GM23338 (cell line): ENCODE data around the gene PDE6H. TPM values are rescaled to one million over a fixed set of nuclear protein-coding genes. Genes with fewer than 3 reads are reported as not detected.

Experiments used
- ATAC-seq: fragments of 200-7000 bp; cut with Tn5 transposase; 3 replicates; pipeline ENCODE4 v1.9.1; 2020
- DNase-seq: peaks from one replicate; pipeline ENCODE4 v3.0.0-alpha.2; 2015; ENCODE audit warnings: low spot score
- H2AFZ ChIP-seq: fragments of 200-600 bp; sonication (generic); 2 replicates; pipeline ENCODE4 v1.8.0; 2016; ENCODE audit warnings: antibody characterized with exemption, mild to moderate bottlenecking, moderate library complexity
- H3F3A ChIP-seq: fragments of 200-600 bp; sonication (generic); replicated peaks from 2 replicates; pipeline ENCODE4 v1.8.0; 2017; ENCODE audit warnings: antibody characterized with exemption, mixed run types, low read depth
- H3K27ac ChIP-seq: fragments of 200-600 bp; sonication (generic); 2 replicates; pipeline ENCODE4 v1.6.1; 2016; ENCODE audit warnings: low read depth
- H3K27me3 ChIP-seq: fragments of 200-600 bp; sonication (generic); 2 replicates; pipeline ENCODE4 v1.8.0; 2016; ENCODE audit warnings: mild to moderate bottlenecking, mixed run types, moderate library complexity; ENCODE audit not compliant: insufficient read depth
- H3K36me3 ChIP-seq: fragments of 200-600 bp; sonication (generic); 2 replicates; pipeline ENCODE4 v1.8.0; 2016; ENCODE audit warnings: mild to moderate bottlenecking; ENCODE audit not compliant: insufficient read depth
- H3K4me1 ChIP-seq: fragments of 200-600 bp; sonication (generic); 2 replicates; pipeline ENCODE4 v1.8.0; 2016; ENCODE audit warnings: mild to moderate bottlenecking, moderate library complexity; ENCODE audit not compliant: insufficient read depth
- H3K4me2 ChIP-seq: fragments of 200-600 bp; sonication (generic); 2 replicates; pipeline ENCODE4 v1.7.1; 2017; ENCODE audit warnings: mixed run types
- H3K4me3 ChIP-seq: fragments of 200-600 bp; sonication (generic); 2 replicates; pipeline ENCODE4 v1.6.1; 2016; ENCODE audit warnings: mixed run types
- H3K79me2 ChIP-seq: fragments of 200-600 bp; sonication (generic); replicated peaks from 2 replicates; pipeline ENCODE4 v1.8.0; 2017; ENCODE audit warnings: mild to moderate bottlenecking; ENCODE audit not compliant: insufficient read depth
- H3K9me2 ChIP-seq: fragments of 200-600 bp; sonication (generic); 2 replicates; pipeline ENCODE4 v1.8.0; 2017; ENCODE audit not compliant: insufficient read depth
- H4K20me1 ChIP-seq: fragments of 200-600 bp; sonication (generic); replicated peaks from 2 replicates; pipeline ENCODE4 v1.8.0; 2017; ENCODE audit warnings: mild to moderate bottlenecking; ENCODE audit not compliant: insufficient read depth
- H3K27ac Mint-ChIP-seq: 2 replicates; pipeline ENCODE4 v1.8.0; 2020; ENCODE audit warnings: inconsistent platforms, mild to moderate bottlenecking, moderate library complexity, mixed read lengths
- H3K27me3 Mint-ChIP-seq: 3 replicates; pipeline ENCODE4 v1.8.0; 2022; ENCODE audit warnings: low read depth, mild to moderate bottlenecking, moderate library complexity, mixed read lengths, inconsistent platforms; ENCODE audit not compliant: insufficient read depth, poor library complexity
- H3K36me3 Mint-ChIP-seq: 3 replicates; pipeline ENCODE4 v1.8.0; 2021; ENCODE audit warnings: low read depth, mild to moderate bottlenecking, inconsistent platforms, moderate library complexity, mixed read lengths
- H3K4me1 Mint-ChIP-seq: 3 replicates; pipeline ENCODE4 v1.8.0; 2020; ENCODE audit warnings: mild to moderate bottlenecking, inconsistent platforms, mixed read lengths
- H3K4me3 Mint-ChIP-seq: 3 replicates; pipeline ENCODE4 v1.8.0; 2021; ENCODE audit warnings: moderate library complexity, mild to moderate bottlenecking, inconsistent platforms, mixed read lengths
- H3K9me3 Mint-ChIP-seq: 3 replicates; pipeline ENCODE4 v1.8.0; 2020; ENCODE audit warnings: moderate library complexity, mild to moderate bottlenecking, inconsistent platforms, mixed read lengths
- CREB1 ChIP-seq: fragments of 250-450 bp; sonication (Bioruptor Pico); IDR thresholded peaks from 2 replicates; pipeline ENCODE4 v1.5.0; 2020; ENCODE audit warnings: low read depth, mild to moderate bottlenecking, moderate library complexity
- CTCF ChIP-seq, 2 experiments: fragments of 200-600 bp in 1 of 2; sonication (generic) in 1 of 2; conservative IDR thresholded peaks; 2 replicates each; pipeline versions ENCODE4 v1.5.1 to v1.6.1; 2016 to 2017; ENCODE audit warnings: antibody characterized with exemption in 2 of 2, low read depth in 2 of 2, mild to moderate bottlenecking in 2 of 2, moderate library complexity in 1 of 2
- EZH2 ChIP-seq: fragments of 200-600 bp; sonication (generic); IDR thresholded peaks from one replicate; pipeline ENCODE4 v1.8.0; 2017; ENCODE audit warnings: antibody characterized with exemption, mild to moderate bottlenecking, low read depth; ENCODE audit not compliant: unreplicated experiment
- EZH2phosphoT487 ChIP-seq: fragments of 200-600 bp; sonication (generic); IDR thresholded peaks from one replicate; pipeline ENCODE4 v1.8.1; 2018; ENCODE audit warnings: antibody characterized with exemption; ENCODE audit not compliant: unreplicated experiment
- JUNB ChIP-seq: IDR thresholded peaks from one replicate; pipeline ENCODE4 v1.6.1; 2016; ENCODE audit warnings: antibody characterized with exemption; ENCODE audit not compliant: unreplicated experiment
- NANOG ChIP-seq: IDR thresholded peaks from 2 replicates; pipeline ENCODE4 v1.6.1; 2016; ENCODE audit warnings: antibody characterized with exemption, borderline replicate concordance
- POLR2AphosphoS5 ChIP-seq: IDR thresholded peaks from 2 replicates; pipeline ENCODE4 v1.6.1; 2016; ENCODE audit warnings: antibody characterized with exemption, low read depth
- STAT1 ChIP-seq: IDR thresholded peaks from one replicate; pipeline ENCODE4 v1.6.1; 2016; ENCODE audit warnings: antibody characterized with exemption; ENCODE audit not compliant: unreplicated experiment
- ZNF114 ChIP-seq: fragments of 250-450 bp; sonication (Bioruptor Pico); IDR thresholded peaks from 2 replicates; pipeline ENCODE4 v1.5.0; 2020; ENCODE audit warnings: mild to moderate bottlenecking, moderate library complexity
- ZNF331 ChIP-seq: fragments of 250-450 bp; sonication (Bioruptor Pico); IDR thresholded peaks from 2 replicates; pipeline ENCODE4 v1.5.0; 2020; ENCODE audit warnings: low read depth, mild to moderate bottlenecking, moderate library complexity
- polyA plus RNA-seq: library from polyadenylated mRNA; unstranded; fragments of >200 nt; fragmentation: Nextera tagmentation; extraction: Ambion mirVana; gene quantifications from 2 replicates; pipeline ENCODE4 v1.2.1, GENCODE V29; 2016
- total RNA-seq: library from RNA; depleted of rRNA; stranded (reverse); fragments of >200 nt; shearing (Covaris generic); gene quantifications from 2 replicates; pipeline ENCODE4 v1.2.3, GENCODE V29; 2014
- TF ChIP-seq, protein P1 (sequence below): IDR thresholded peaks from 2 replicates; pipeline ENCODE4 v1.6.1; 2016; ENCODE audit warnings: antibody characterized with exemption
- TF ChIP-seq, protein P2 (sequence below): IDR thresholded peaks from one replicate; pipeline ENCODE4 v1.6.1; 2018; ENCODE audit warnings: antibody characterized with exemption; ENCODE audit not compliant: unreplicated experiment

Gene PDE6H
- total and polyA plus RNA-seq, 2 experiments from 2014 or later = not detected

GRCh38 chr12:14999021-14999694, 26.3 kb downstream of the PDE6H start:
- H2AFZ ChIP-seq = no peak overlapping the region
- no peaks in the 10 kb centered on the region for H4K20me1 ChIP-seq
- Mint-ChIP-seq H3K27me3 (no peaks in the 10 kb centered on the region), H3K4me3 (no peak overlapping the region), H3K4me1 (peaks cover 11% of the 10 kb centered on the region; the same call in 2 of the 3 replicates), H3K27ac (no peak overlapping the region), H3K9me3 (no peaks in the 10 kb centered on the region), H3K36me3 (no peaks in the 10 kb centered on the region)
- H3K36me3 ChIP-seq = no peaks in the 10 kb centered on the region
- no peak for TF ChIP-seq EZH2phosphoT487
- H3K27me3 ChIP-seq = no peaks in the 10 kb centered on the region
- H3K4me1 ChIP-seq = peaks cover 5% of the 10 kb centered on the region; the same call in 1 of the 2 replicates
- ATAC-seq (no peak), DNase-seq (no peak)
- H3K27ac ChIP-seq = no peak overlapping the region
- no peak overlapping the region for H3K4me3 ChIP-seq
- no peak overlapping the region for H3K4me2 ChIP-seq
- H3K9me2 ChIP-seq = no peaks in the 10 kb centered on the region
- no peaks in the 10 kb centered on the region for H3F3A ChIP-seq
- H3K79me2 ChIP-seq = no peaks in the 10 kb centered on the region

- Histone ChIP-seq H3K27me3 (no peaks in the 10 kb centered on the region), H3K4me2 (no peak overlapping the region), H3K9me2 (no peaks in the 10 kb centered on the region), H4K20me1 (no peaks in the 10 kb centered on the region), H3K4me1 (peaks cover 5% of the 10 kb centered on the region; the same call in 1 of the 2 replicates), H3K4me3 (no peak overlapping the region), H3K36me3 (no peaks in the 10 kb centered on the region), H3K27ac (no peak overlapping the region), H3K79me2 (no peaks in the 10 kb centered on the region), H2AFZ (no peak overlapping the region), H3F3A (no peaks in the 10 kb centered on the region)
- no peaks in the 10 kb centered on the region for H3K36me3 Mint-ChIP-seq
- no peak overlapping the region for H3K27ac Mint-ChIP-seq
- H3K9me3 Mint-ChIP-seq = no peaks in the 10 kb centered on the region
- no peak overlapping the region for H3K4me3 Mint-ChIP-seq
- no peaks in the 10 kb centered on the region for H3K27me3 Mint-ChIP-seq
- H3K4me1 Mint-ChIP-seq = peaks cover 11% of the 10 kb centered on the region; the same call in 2 of the 3 replicates
- no peak for DNase-seq
- ATAC-seq = no peak
- TF ChIP-seq CREB1 (CRISPR knock-in tag) = no peak
- TF ChIP-seq, protein P1, sequence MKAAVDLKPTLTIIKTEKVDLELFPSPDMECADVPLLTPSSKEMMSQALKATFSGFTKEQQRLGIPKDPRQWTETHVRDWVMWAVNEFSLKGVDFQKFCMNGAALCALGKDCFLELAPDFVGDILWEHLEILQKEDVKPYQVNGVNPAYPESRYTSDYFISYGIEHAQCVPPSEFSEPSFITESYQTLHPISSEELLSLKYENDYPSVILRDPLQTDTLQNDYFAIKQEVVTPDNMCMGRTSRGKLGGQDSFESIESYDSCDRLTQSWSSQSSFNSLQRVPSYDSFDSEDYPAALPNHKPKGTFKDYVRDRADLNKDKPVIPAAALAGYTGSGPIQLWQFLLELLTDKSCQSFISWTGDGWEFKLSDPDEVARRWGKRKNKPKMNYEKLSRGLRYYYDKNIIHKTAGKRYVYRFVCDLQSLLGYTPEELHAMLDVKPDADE = no peak
- TF ChIP-seq, protein P2, sequence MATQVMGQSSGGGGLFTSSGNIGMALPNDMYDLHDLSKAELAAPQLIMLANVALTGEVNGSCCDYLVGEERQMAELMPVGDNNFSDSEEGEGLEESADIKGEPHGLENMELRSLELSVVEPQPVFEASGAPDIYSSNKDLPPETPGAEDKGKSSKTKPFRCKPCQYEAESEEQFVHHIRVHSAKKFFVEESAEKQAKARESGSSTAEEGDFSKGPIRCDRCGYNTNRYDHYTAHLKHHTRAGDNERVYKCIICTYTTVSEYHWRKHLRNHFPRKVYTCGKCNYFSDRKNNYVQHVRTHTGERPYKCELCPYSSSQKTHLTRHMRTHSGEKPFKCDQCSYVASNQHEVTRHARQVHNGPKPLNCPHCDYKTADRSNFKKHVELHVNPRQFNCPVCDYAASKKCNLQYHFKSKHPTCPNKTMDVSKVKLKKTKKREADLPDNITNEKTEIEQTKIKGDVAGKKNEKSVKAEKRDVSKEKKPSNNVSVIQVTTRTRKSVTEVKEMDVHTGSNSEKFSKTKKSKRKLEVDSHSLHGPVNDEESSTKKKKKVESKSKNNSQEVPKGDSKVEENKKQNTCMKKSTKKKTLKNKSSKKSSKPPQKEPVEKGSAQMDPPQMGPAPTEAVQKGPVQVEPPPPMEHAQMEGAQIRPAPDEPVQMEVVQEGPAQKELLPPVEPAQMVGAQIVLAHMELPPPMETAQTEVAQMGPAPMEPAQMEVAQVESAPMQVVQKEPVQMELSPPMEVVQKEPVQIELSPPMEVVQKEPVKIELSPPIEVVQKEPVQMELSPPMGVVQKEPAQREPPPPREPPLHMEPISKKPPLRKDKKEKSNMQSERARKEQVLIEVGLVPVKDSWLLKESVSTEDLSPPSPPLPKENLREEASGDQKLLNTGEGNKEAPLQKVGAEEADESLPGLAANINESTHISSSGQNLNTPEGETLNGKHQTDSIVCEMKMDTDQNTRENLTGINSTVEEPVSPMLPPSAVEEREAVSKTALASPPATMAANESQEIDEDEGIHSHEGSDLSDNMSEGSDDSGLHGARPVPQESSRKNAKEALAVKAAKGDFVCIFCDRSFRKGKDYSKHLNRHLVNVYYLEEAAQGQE = no peak
- no peak for TF ChIP-seq NANOG
- no peak for TF ChIP-seq EZH2phosphoT487
- no peak for TF ChIP-seq ZNF331 (CRISPR knock-in tag)
- no peak for TF ChIP-seq POLR2AphosphoS5
- TF ChIP-seq JUNB = no peak
- no peak for TF ChIP-seq CTCF (conservative IDR thresholded peaks at IDR 0.05; ENCODE audit: low read depth in 2 of 2)
- no peak for TF ChIP-seq STAT1
- TF ChIP-seq ZNF114 (CRISPR knock-in tag) = no peak
- TF ChIP-seq EZH2 = no peak
Observed at GRCh38 chr12:14999695-15000365, 27.0 kb downstream of the PDE6H start.
